Measurements from ENCODE around the gene CHST13. TPM values are rescaled to one million over a fixed set of nuclear protein-coding genes. Genes with fewer than 3 reads are reported as not detected.

CHST13 gene
- total RNA-seq, 2 donors from 2014 or later: 0.15 to 0.18 TPM

- ATAC-seq: no peak
- peak in 1 of 3 donors; percentile 2 for DNase-seq
- H3K27ac Mint-ChIP-seq: no peak overlapping the region
These were observed 32.1 kb downstream of the CHST13 start for GRCh38 chr3:126555795-126556636.

DNA sequence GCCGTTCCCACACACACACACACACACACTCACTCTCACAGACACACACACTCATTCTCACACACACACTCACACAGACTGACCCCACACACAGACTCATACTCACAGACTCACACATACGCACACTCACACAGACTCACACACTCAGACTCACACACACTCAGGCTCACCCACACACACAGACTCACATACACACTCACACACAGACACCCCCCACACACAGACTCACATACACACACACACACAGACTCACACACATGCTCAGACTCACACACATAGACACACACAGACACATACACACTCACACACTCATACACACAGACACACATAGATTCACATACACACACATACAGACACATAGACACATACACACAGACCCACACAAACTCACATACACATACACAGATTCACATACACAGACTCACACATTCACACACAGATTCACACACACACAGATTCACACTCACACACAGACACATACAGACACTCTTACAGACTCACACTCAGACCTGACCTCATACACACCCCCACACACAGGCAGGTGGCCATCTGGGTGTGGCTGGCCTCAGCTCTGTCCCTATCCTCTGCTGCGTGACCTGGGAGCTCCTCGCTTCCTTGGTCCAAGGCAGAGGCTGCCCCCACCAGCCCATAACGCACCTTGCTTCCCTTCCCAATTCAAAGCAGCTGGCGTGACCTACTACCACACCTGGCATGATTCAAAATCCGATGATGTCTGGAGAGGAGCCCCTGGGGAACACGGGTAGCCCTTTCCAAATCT, 32.9 kb downstream of the CHST13 start:
- H3K9me3 ChIP-seq (ENCODE audit: control insufficient read depth, low read length, poor library complexity, severe bottlenecking): no peaks in the 10 kb centered on the region
- Mint-ChIP-seq H3K4me3 (no peak overlapping the region), H3K27me3 (no peaks in the 10 kb centered on the region), H3K27ac (no peak overlapping the region), H3K36me3 (ENCODE audit: low read depth) (no peaks in the 10 kb centered on the region), H3K4me1 (no peaks in the 10 kb centered on the region)
- ATAC-seq (no peak), DNase-seq (no peak)

More at GRCh38 chr3:126555795-126556636, 32.1 kb downstream of the CHST13 start:
- no peak overlapping the region for H3K4me3 Mint-ChIP-seq
- H3K9me3 ChIP-seq (ENCODE audit: control insufficient read depth, low read length, poor library complexity, severe bottlenecking): no peaks in the 10 kb centered on the region
- H3K27me3 Mint-ChIP-seq: peaks cover 4% of the 10 kb centered on the region
- H3K36me3 Mint-ChIP-seq (ENCODE audit: low read depth): no peaks in the 10 kb centered on the region
- H3K4me1 Mint-ChIP-seq: peaks cover under 1% of the 10 kb centered on the region

DNA sequence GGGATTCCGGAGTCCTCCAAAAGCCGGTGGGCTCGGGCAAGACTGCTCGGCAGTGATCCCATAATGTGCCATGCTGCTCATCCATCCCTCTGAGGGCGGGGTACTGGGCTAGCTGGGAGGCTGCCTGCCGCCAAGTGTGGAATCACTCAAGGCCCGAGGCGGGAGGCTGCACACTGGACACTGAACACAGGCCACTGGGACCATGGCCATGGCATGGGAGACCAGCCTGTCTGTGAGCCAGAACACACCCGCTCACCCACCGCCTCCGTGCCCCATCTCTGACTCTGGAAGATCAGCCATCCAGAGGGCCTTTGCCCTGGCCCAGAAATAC, 33.4 kb downstream of the CHST13 start:
- H3K9me3 ChIP-seq (ENCODE audit: control insufficient read depth, low read length, poor library complexity, severe bottlenecking): no peaks in the 10 kb centered on the region
- no peaks in the 10 kb centered on the region for H3K4me1 Mint-ChIP-seq
- DNase-seq: peak in 1 of 3 donors; percentile 5
- H3K27ac Mint-ChIP-seq: no peak overlapping the region
- no peaks in the 10 kb centered on the region for H3K27me3 Mint-ChIP-seq
- no peak overlapping the region for H3K4me3 Mint-ChIP-seq
- no peak for ATAC-seq
- no peaks in the 10 kb centered on the region for H3K36me3 Mint-ChIP-seq (ENCODE audit: low read depth)

DNA sequence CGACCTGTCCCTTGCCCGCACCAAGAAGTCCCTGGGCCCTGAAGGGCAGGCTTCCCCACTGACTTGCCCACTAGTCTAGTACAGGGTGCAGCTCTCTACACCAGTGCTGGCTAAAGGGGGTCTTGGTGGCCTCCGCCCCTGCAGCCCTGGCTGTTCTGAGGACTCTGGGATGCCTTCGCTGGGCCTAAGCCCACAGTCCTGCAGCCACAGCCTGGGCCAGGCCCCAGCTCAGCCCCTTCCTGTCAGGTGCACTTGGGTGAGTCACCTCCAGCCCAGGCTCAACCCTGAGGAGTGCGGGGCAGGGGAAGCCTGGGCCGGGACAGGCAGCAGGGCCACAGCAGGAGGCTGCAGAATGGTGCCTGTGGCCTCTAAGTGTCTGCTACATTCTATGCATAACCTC, 33.8 kb downstream of the CHST13 start:
- Mint-ChIP-seq H3K4me3 (no peak overlapping the region), H3K27me3 (no peaks in the 10 kb centered on the region), H3K4me1 (no peaks in the 10 kb centered on the region), H3K27ac (no peak overlapping the region), H3K36me3 (ENCODE audit: low read depth) (no peaks in the 10 kb centered on the region)
- no peaks in the 10 kb centered on the region for H3K9me3 ChIP-seq (ENCODE audit: control insufficient read depth, low read length, poor library complexity, severe bottlenecking)
- ATAC-seq (no peak), DNase-seq (peak in 1 of 3 donors; percentile 4)

DNA sequence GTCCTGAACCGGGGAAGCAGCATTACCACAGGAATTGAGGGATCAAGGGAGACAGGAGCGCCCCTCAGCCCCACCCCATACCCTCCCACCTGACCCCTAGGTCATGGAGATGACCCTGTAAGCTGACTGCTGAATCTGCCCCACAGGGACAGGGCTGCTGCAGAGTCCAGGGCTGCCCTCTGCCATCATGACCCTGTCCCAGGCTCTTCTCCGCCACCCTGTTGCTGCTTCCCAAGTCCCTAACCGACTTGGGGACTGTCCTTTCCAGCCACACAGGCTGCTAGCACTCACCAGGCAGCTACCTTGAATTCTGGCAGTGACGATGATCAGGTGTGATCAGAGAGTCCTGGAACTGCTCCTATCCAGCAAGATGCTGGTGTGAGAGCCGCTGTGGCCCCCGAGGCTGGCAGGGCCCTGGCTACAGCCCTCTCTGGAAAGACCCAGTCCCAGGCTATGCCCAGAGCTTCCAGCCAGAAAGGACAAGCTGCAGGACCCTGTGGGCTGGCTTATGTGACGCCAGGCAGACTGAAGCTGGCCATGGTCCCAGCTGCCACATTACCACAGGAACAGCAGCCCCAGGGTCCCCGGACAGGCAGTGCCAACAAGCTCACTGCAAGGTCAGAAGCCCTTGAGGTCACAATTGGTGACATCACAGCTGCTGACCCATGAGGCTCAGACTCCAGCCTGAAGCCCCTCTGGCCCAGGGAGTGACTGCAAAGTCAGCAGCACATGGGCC, 34.5 kb downstream of the CHST13 start, which contains the start of gene C3orf22:
TSS of gene C3orf22 (minus strand) at position 597 of the 736 bp plus-strand sequence. CDS start 5,542 bp downstream, outside the sequence.
- DNase-seq (peak in 1 of 3 donors; percentile 1), ATAC-seq (no peak)
- H3K4me3 Mint-ChIP-seq: no peak within 1 kb of the TSS
- no peak within 1 kb of the TSS for H3K27ac Mint-ChIP-seq
- H3K36me3 Mint-ChIP-seq (ENCODE audit: low read depth): no peaks in the 10 kb centered on the region
- no peaks in the 10 kb centered on the region for H3K27me3 Mint-ChIP-seq
- no peaks in the 10 kb centered on the region for H3K4me1 Mint-ChIP-seq
- H3K9me3 ChIP-seq (ENCODE audit: control insufficient read depth, low read length, poor library complexity, severe bottlenecking): no peaks in the 10 kb centered on the region

DNA sequence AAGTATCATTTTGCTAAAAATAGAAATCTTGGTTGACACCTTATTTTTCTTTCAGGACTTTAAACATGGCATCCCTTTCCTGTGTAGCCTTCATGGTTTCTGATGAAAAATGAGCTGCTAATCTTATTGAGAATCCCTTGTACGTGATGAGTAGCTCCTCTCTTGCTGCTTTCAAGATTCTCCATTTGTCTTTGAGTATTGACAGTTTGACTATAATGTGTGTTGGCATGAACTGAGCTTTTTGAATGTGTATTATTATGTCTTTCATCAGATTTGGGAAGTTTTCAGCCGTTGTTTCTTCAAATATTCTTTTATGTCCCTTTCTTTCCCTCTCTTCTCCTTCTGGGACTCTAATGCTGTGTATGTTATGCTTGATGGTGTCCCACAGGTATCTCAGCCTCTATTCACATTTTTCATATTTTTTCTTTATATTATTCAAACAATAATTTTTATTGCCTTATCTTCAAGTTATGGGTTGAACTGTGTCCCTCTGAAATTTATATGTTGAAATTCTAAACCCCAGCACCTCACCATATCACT, 38.9 kb downstream of the CHST13 start:
- no peaks in the 10 kb centered on the region for H3K9me3 ChIP-seq (ENCODE audit: control insufficient read depth, low read length, poor library complexity, severe bottlenecking)
- no peaks in the 10 kb centered on the region for H3K36me3 Mint-ChIP-seq (ENCODE audit: low read depth)
- DNase-seq (no peak), ATAC-seq (no peak)
- H3K27me3 Mint-ChIP-seq: peaks cover 27% of the 10 kb centered on the region
- no peak overlapping the region for H3K4me3 Mint-ChIP-seq
- no peak overlapping the region for H3K27ac Mint-ChIP-seq
- H3K4me1 Mint-ChIP-seq: no peaks in the 10 kb centered on the region

GRCh38 chr3:126567696-126568438, 43.9 kb downstream of the CHST13 start:
- no peaks in the 10 kb centered on the region for H3K36me3 Mint-ChIP-seq (ENCODE audit: low read depth)
- no peaks in the 10 kb centered on the region for H3K9me3 ChIP-seq (ENCODE audit: control insufficient read depth, low read length, poor library complexity, severe bottlenecking)
- H3K4me3 Mint-ChIP-seq: no peak overlapping the region
- H3K27me3 Mint-ChIP-seq: peaks cover 48% of the 10 kb centered on the region
- DNase-seq: no peak
- H3K4me1 Mint-ChIP-seq: no peaks in the 10 kb centered on the region
- no peak overlapping the region for H3K27ac Mint-ChIP-seq
- ATAC-seq: no peak

GRCh38 chr3:126568776-126569342, 44.9 kb downstream of the CHST13 start:
- Mint-ChIP-seq H3K27ac (no peak overlapping the region), H3K4me3 (no peak overlapping the region), H3K4me1 (no peaks in the 10 kb centered on the region), H3K36me3 (ENCODE audit: low read depth) (no peaks in the 10 kb centered on the region), H3K27me3 (peaks cover 58% of the 10 kb centered on the region)
- ATAC-seq (no peak), DNase-seq (no peak)
- H3K9me3 ChIP-seq (ENCODE audit: control insufficient read depth, low read length, poor library complexity, severe bottlenecking): no peaks in the 10 kb centered on the region

DNA sequence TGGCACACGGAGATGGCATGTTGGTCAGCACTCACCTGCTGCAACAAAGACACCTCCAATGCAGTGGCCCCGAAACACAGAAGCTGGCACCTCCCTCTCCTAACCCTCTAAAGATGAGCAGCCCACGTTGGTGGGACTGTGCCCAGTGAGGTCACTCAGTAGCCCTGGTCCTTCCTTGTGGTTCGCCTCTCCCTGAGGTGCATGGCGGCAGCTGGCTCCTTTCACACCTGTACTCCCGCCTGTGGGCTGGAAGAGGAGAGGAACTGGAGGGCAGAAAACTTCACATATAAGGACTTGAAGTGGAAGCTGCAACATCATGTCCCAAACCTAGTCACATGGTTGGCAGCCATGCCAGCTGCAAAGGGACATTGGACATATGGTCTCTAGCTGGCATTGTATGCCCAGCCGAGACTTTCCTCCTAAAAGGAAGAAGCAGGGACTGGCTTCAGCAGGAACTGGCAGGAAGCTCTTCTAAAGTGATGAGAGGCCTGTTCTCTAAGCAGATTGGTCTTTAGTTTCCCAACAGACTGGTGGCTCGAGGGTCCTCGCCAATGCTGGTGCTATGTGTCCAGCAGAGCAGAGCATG, 45.5 kb downstream of the CHST13 start:
- Mint-ChIP-seq H3K27me3 (peaks cover 63% of the 10 kb centered on the region), H3K36me3 (ENCODE audit: low read depth) (no peaks in the 10 kb centered on the region)
- no peak for ATAC-seq

DNA sequence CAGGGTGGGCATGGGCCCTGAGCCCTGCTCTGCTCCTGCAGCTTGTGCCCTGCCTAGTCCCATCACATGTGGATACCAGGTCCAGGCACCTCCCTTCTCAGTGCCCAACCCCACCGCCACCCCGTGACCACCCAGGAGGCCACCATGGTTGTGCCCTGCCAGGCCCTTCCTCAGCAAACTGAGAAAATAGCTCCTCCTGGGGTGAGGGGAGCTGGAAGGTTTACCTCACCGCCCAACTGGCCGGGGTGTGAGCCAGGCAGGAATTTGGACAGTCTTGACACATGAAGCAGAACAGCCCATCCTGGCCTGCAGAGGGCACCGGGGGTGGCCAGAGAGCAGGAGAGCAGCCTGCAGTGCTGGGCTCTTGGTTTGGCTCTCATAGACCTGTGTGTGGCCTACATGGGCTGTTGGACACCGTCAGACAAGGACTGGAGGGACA, 46.2 kb downstream of the CHST13 start:
- ATAC-seq (no peak), DNase-seq (no peak)
- Mint-ChIP-seq H3K27me3 (peaks cover 67% of the 10 kb centered on the region), H3K27ac (no peak overlapping the region), H3K4me3 (no peak overlapping the region), H3K4me1 (no peaks in the 10 kb centered on the region), H3K36me3 (ENCODE audit: low read depth) (no peaks in the 10 kb centered on the region)
- no peaks in the 10 kb centered on the region for H3K9me3 ChIP-seq (ENCODE audit: control insufficient read depth, low read length, poor library complexity, severe bottlenecking)

More for the DNA sequence above, 45.5 kb downstream of the CHST13 start:
- no peaks in the 10 kb centered on the region for H3K4me1 Mint-ChIP-seq
- H3K4me3 Mint-ChIP-seq: no peak overlapping the region
- no peak overlapping the region for H3K27ac Mint-ChIP-seq
- DNase-seq: no peak
- no peaks in the 10 kb centered on the region for H3K9me3 ChIP-seq (ENCODE audit: control insufficient read depth, low read length, poor library complexity, severe bottlenecking)

DNA sequence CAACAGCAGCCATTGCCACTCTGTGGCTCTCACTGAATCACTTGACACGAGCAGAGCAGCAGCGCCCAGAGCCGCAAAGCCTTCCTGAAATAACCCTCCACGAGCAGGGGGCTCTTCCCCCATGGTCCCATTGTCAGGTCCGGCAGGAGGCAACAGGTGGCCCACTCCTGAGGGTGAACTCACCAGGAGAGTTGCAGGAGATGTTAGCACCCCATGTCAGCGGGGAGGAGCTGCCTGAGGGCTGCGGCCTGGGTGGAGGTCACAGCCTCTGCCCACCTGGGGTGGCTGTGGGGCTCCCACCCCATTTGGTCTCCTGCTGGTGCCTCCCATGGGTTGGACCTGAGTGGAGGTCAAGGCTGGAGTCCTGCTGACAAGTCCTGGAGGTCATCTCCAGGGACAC, 47.1 kb downstream of the CHST13 start:
- Mint-ChIP-seq H3K36me3 (ENCODE audit: low read depth) (no peaks in the 10 kb centered on the region), H3K4me3 (no peak overlapping the region), H3K27ac (no peak overlapping the region), H3K27me3 (peaks cover 59% of the 10 kb centered on the region), H3K4me1 (no peaks in the 10 kb centered on the region)
- no peaks in the 10 kb centered on the region for H3K9me3 ChIP-seq (ENCODE audit: control insufficient read depth, low read length, poor library complexity, severe bottlenecking)
- DNase-seq (no peak), ATAC-seq (no peak)
